Activated CD4-positive, alpha-beta memory T cell treated with anti-CD3 and anti-CD28 coated beads for 36 hours (primary cell): ENCODE data around the gene KCP. TPM values are rescaled to one million over a fixed set of nuclear protein-coding genes. Genes with fewer than 3 reads are reported as not detected.

Experiments
- CTCF ChIA-PET: fragments of 350-600 bp; sonication (Branson Sonifier 250); formaldehyde crosslinking; loops from one replicate; lab custom pipeline; 2021; ENCODE audit warnings: antibody characterized with exemption, inconsistent platforms; lab: Charles Lee
- POLR2A ChIA-PET: fragments of 350-600 bp; sonication (Branson Sonifier 250); formaldehyde crosslinking; loops from one replicate; lab custom pipeline; 2021; ENCODE audit warnings: antibody characterized with exemption; lab: Charles Lee
- DNase-seq: peaks from one replicate; pipeline ENCODE4 v3.0.0-alpha.2; 2020
- H3K27ac Mint-ChIP-seq: one replicate; pipeline ENCODE4 v1.8.0; 2021; ENCODE audit warnings: mixed read lengths
- H3K27me3 Mint-ChIP-seq: one replicate; pipeline ENCODE4 v1.8.0; 2021; ENCODE audit warnings: mixed read lengths
- H3K36me3 Mint-ChIP-seq: one replicate; pipeline ENCODE4 v1.8.0; 2021; ENCODE audit warnings: mixed read lengths
- H3K4me1 Mint-ChIP-seq: one replicate; pipeline ENCODE4 v1.8.0; 2021; ENCODE audit warnings: low read depth, mixed read lengths
- H3K4me3 Mint-ChIP-seq: one replicate; pipeline ENCODE4 v1.8.0; 2021; ENCODE audit warnings: mild to moderate bottlenecking, mixed read lengths
- H3K9me3 Mint-ChIP-seq: one replicate; pipeline ENCODE4 v1.8.0; 2021; ENCODE audit warnings: mixed read lengths
- intact Hi-C: fragments of 100-400 bp; cut with micrococcal nuclease; formaldehyde crosslinking; loops from one replicate; pipeline ENCODE4 v1.15.1; 2023
- total RNA-seq, 2 experiments: library from RNA; stranded (reverse); gene quantifications; one replicate each; pipeline ENCODE4 v1.2.3, GENCODE V29; 2021

Gene KCP
- total RNA-seq, 2 experiments from 2014 or later = 0.05 to 0.12 TPM

- H3K9me3 Mint-ChIP-seq = no peaks in the 10 kb centered on the region
- no peak overlapping the region for H3K4me3 Mint-ChIP-seq
- H3K4me1 Mint-ChIP-seq = peaks cover 4% of the 10 kb centered on the region
- no peak overlapping the region for H3K27ac Mint-ChIP-seq
- intact Hi-C loops = loop anchor here (10.0 kb wide), 1 partner anchor 55 kb away; no protein-coding TSS in a partner anchor
- POLR2A ChIA-PET = no interaction called here
- DNase-seq = no peak
- H3K27me3 Mint-ChIP-seq = peaks cover 45% of the 10 kb centered on the region
- no peaks in the 10 kb centered on the region for H3K36me3 Mint-ChIP-seq
- CTCF ChIA-PET = interaction anchor here (5.7 kb wide), 1 partner anchor 182 kb away, joined by 28 read pairs; no protein-coding TSS in a partner anchor
These were observed 612 bp downstream of the KCP start for GRCh38 chr7:128909625-128910568.

GRCh38 chr7:128908750-128909624, 1.5 kb downstream of the KCP start:
- DNase-seq = no peak
- Mint-ChIP-seq H3K27me3 (peaks cover 40% of the 10 kb centered on the region), H3K9me3 (no peaks in the 10 kb centered on the region), H3K4me3 (no peak overlapping the region), H3K27ac (no peak overlapping the region), H3K36me3 (no peaks in the 10 kb centered on the region), H3K4me1 (no peaks in the 10 kb centered on the region)
- intact Hi-C loops = no loop called here
- ChIA-PET POLR2A (no interaction called here), CTCF (interaction anchor here (0.7 to 5.7 kb wide), 2 partner anchors 50 to 183 kb away, joined by 3 to 28 read pairs; no protein-coding TSS in a partner anchor)

GRCh38 chr7:128906766-128907559, 3.5 kb downstream of the KCP start:
- intact Hi-C loops = no loop called here
- POLR2A ChIA-PET = no interaction called here
- no peaks in the 10 kb centered on the region for H3K4me1 Mint-ChIP-seq
- H3K4me3 Mint-ChIP-seq = no peak overlapping the region
- H3K36me3 Mint-ChIP-seq = no peaks in the 10 kb centered on the region
- H3K9me3 Mint-ChIP-seq = no peaks in the 10 kb centered on the region
- peaks cover 36% of the 10 kb centered on the region for H3K27me3 Mint-ChIP-seq
- CTCF ChIA-PET = interaction anchor here (5.7 kb wide), 1 partner anchor 185 kb away, joined by 28 read pairs; no protein-coding TSS in a partner anchor
- no peak for DNase-seq
- no peak overlapping the region for H3K27ac Mint-ChIP-seq

- CTCF ChIA-PET = interaction anchor here (5.7 to 7.8 kb wide), 2 partner anchors 184 to 186 kb away, joined by 28 to 70 read pairs; no protein-coding TSS in a partner anchor
- no peaks in the 10 kb centered on the region for H3K9me3 Mint-ChIP-seq
- POLR2A ChIA-PET = no interaction called here
- intact Hi-C loops = no loop called here
- no peaks in the 10 kb centered on the region for H3K36me3 Mint-ChIP-seq
- peaks cover 32% of the 10 kb centered on the region for H3K27me3 Mint-ChIP-seq
- H3K4me3 Mint-ChIP-seq = peak overlapping the region; percentile 2
- no peak for DNase-seq
- H3K27ac Mint-ChIP-seq = no peak overlapping the region
- no peaks in the 10 kb centered on the region for H3K4me1 Mint-ChIP-seq
These were observed 4.3 kb downstream of the KCP start for GRCh38 chr7:128906001-128906765.

GRCh38 chr7:128904381-128905197, 5.9 kb downstream of the KCP start:
- POLR2A ChIA-PET = no interaction called here
- intact Hi-C loops = loop anchor here (1.0 to 5.0 kb wide), 2 partner anchors 187 to 308 kb away; no protein-coding TSS in a partner anchor

GRCh38 chr7:128903621-128904361, 6.7 kb downstream of the KCP start:
- Mint-ChIP-seq H3K27me3 (peaks cover 13% of the 10 kb centered on the region), H3K4me1 (no peaks in the 10 kb centered on the region), H3K36me3 (no peaks in the 10 kb centered on the region), H3K27ac (no peak overlapping the region), H3K9me3 (peaks cover 4% of the 10 kb centered on the region), H3K4me3 (no peak overlapping the region)
- CTCF ChIA-PET = interaction anchor here (0.6 to 7.8 kb wide), 7 partner anchors 20 to 277 kb away, joined by 3 to 70 read pairs (median 4); no protein-coding TSS in a partner anchor
- intact Hi-C loops = loop anchor here (1.0 to 5.0 kb wide), 2 partner anchors 188 to 309 kb away; no protein-coding TSS in a partner anchor
- POLR2A ChIA-PET = no interaction called here
- no peak for DNase-seq

More at GRCh38 chr7:128904381-128905197, 5.9 kb downstream of the KCP start:
- DNase-seq = no peak
- no peak overlapping the region for H3K4me3 Mint-ChIP-seq
- no peak overlapping the region for H3K27ac Mint-ChIP-seq
- no peaks in the 10 kb centered on the region for H3K36me3 Mint-ChIP-seq
- CTCF ChIA-PET = interaction anchor here (0.6 to 7.8 kb wide), 4 partner anchors 39 to 259 kb away, joined by 3 to 70 read pairs (median 4); no protein-coding TSS in a partner anchor
- H3K4me1 Mint-ChIP-seq = no peaks in the 10 kb centered on the region
- H3K9me3 Mint-ChIP-seq = no peaks in the 10 kb centered on the region
- H3K27me3 Mint-ChIP-seq = peaks cover 21% of the 10 kb centered on the region

- intact Hi-C loops = loop anchor here (5.0 kb wide), 1 partner anchor 309 kb away; no protein-coding TSS in a partner anchor
- no peak overlapping the region for H3K4me3 Mint-ChIP-seq
These were observed 7.5 kb downstream of the KCP start for GRCh38 chr7:128902761-128903585.

GRCh38 chr7:128900237-128900636, 10.3 kb downstream of the KCP start:
- no peak for DNase-seq
- no peak overlapping the region for H3K4me3 Mint-ChIP-seq
- POLR2A ChIA-PET = no interaction called here
- peaks cover 2% of the 10 kb centered on the region for H3K36me3 Mint-ChIP-seq
- CTCF ChIA-PET = interaction anchor here (1.1 to 7.8 kb wide), 2 partner anchors 190 to 371 kb away, joined by 3 to 70 read pairs; no protein-coding TSS in a partner anchor
- H3K9me3 Mint-ChIP-seq = peaks cover 7% of the 10 kb centered on the region
- intact Hi-C loops = loop anchor here (5.0 kb wide), 1 partner anchor 312 kb away; no protein-coding TSS in a partner anchor
- H3K4me1 Mint-ChIP-seq = no peaks in the 10 kb centered on the region
- peaks cover 4% of the 10 kb centered on the region for H3K27me3 Mint-ChIP-seq
- no peak overlapping the region for H3K27ac Mint-ChIP-seq

More at GRCh38 chr7:128902761-128903585, 7.5 kb downstream of the KCP start:
- DNase-seq = no peak
- Mint-ChIP-seq H3K36me3 (peaks cover 2% of the 10 kb centered on the region), H3K9me3 (peaks cover 7% of the 10 kb centered on the region), H3K27me3 (peaks cover 16% of the 10 kb centered on the region), H3K4me1 (no peaks in the 10 kb centered on the region), H3K27ac (no peak overlapping the region)
- ChIA-PET POLR2A (no interaction called here), CTCF (interaction anchor here (0.6 to 7.8 kb wide), 4 partner anchors 19 to 278 kb away, joined by 3 to 70 read pairs (median 8); no protein-coding TSS in a partner anchor)

- Mint-ChIP-seq H3K27me3 (peaks cover 3% of the 10 kb centered on the region), H3K4me1 (no peaks in the 10 kb centered on the region), H3K9me3 (peaks cover 7% of the 10 kb centered on the region), H3K4me3 (no peak overlapping the region), H3K36me3 (peaks cover 2% of the 10 kb centered on the region), H3K27ac (no peak overlapping the region)
- CTCF ChIA-PET = interaction anchor here (1.1 to 7.8 kb wide), 3 partner anchors 16 to 372 kb away, joined by 3 to 70 read pairs (median 3); no protein-coding TSS in a partner anchor
- DNase-seq = no peak
- POLR2A ChIA-PET = no interaction called here
- intact Hi-C loops = no loop called here
These were observed 11.1 kb downstream of the KCP start for GRCh38 chr7:128899392-128899791.
